ENCODE measurements around the gene BORCS6.

- TF ChIP-seq CTCF (IDR thresholded peaks at IDR 0.05; ENCODE audit: low read depth, low read length, poor library complexity, severe bottlenecking) (no peak), EZH2phosphoT487 (IDR thresholded peaks at IDR 0.05; ENCODE audit: borderline replicate concordance, low read length) (no peak)
Observed at GRCh38 chr17:8140065-8141029, 49.6 kb downstream of the BORCS6 start.
